Measurements from ENCODE around the gene ZWILCH. TPM values are rescaled to one million over a fixed set of nuclear protein-coding genes. Genes with fewer than 3 reads are reported as not detected.
"Not testable (repeated sequence)": the region's sequence is repeated elsewhere in the genome, so short reads cannot be mapped to it uniquely, and the experiment has no call there.

Gene ZWILCH
- total RNA-seq, 1 donor from 2014 or later, result 34.1 TPM

- intact Hi-C loops (cut with micrococcal nuclease), result no loop called here
These were observed 73.3 kb downstream of the ZWILCH start for GRCh38 chr15:66578286-66578875.

GRCh38 chr15:66580643-66581042 lies 75.5 kb downstream of the ZWILCH start:
- intact Hi-C loops (cut with micrococcal nuclease), result no loop called here

DNA sequence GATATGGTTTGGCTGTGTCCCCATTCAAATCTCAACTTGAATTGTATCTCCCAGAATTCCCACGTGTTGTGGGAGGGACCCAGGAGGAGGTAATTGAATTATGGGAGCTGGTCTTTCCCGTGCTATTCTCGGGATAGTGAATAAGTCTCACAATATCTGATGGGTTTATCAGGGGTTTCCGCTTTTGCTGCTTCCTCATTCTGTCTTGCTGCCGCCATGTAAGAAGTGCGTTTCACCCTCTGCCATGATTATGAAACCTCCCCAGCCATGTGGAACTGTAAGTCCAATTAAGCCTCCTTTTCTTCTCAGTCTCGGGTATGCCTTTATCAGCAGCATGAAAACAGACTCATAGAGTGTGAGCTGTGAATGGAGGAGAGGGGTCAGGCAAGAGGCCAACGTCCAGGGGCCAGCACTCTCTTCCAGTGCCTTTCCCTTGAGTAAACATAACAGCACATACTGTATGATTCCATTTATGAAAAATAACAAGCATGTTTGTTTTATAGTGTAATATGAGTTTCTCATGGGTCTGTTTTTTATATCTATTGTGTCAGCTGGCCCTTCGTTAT lies 76.9 kb downstream of the ZWILCH start:
- intact Hi-C loops (cut with micrococcal nuclease), result no loop called here

DNA sequence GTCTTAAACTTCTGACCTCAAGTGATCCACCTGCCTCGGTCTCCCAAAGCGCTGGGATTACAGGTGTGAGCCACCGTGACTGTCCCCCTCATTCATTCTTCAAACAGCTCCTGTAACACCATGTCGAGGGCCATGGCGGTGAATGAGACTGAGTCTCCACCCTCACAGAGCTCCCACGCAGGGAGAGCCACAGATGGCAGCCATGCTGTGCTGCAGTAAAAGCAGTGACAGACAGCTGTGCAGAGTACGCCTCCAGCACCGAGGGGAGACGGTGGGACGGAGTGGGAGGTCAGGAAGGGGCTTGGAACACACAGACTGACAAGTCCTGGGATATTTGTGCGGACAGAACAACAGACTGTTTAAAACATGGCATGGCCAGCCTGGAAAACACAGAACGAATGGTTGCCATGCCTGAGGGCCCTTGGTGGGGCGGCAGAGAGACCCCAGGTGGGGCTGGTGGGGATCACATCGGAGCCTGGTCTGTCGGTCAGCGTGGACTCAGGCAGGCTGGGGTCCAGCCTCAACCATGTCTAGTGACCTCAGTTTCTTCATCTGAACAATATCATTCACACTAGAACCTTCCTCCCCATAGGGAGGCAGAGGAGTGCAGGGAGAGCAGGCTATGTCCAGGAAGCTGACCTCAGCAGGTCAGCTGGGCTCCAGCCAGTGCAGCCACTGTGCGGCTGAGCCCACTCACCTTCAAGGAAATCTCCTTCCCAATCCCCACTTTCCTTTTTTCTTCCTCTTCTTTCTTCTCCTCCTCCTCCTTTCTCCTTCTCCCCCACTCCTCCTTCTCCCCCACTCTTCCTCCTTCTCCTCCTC lies 81.2 kb downstream of the ZWILCH start:
- intact Hi-C loops (cut with micrococcal nuclease), result no loop called here

GRCh38 chr15:66587020-66587419 lies 81.9 kb downstream of the ZWILCH start:
- intact Hi-C loops (cut with micrococcal nuclease), result no loop called here

DNA sequence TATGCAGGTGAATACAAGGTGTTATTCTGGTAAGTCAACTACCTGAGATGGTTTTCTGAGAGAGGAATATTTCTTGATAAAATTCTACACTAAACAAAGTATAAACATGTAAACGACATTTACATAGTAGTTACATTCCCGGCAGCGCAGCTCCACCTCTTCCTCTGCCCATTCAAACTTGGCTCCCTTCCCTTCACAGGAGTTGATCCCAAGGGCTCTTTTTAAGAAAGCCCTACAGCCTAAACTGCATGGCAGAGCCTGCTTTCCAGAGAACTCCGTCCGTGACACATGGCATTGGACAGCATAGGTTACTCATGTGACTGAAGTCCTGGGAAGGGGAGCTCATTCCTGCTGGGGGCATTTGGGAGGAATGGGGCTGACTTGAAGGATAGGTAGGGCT lies 82.6 kb downstream of the ZWILCH start:
- intact Hi-C loops (cut with micrococcal nuclease), result no loop called here

GRCh38 chr15:66588537-66588936 lies 83.4 kb downstream of the ZWILCH start:
- intact Hi-C loops (cut with micrococcal nuclease), result no loop called here

- intact Hi-C loops (cut with micrococcal nuclease), result no loop called here
These were observed 83.8 kb downstream of the ZWILCH start for GRCh38 chr15:66588971-66589370.

DNA sequence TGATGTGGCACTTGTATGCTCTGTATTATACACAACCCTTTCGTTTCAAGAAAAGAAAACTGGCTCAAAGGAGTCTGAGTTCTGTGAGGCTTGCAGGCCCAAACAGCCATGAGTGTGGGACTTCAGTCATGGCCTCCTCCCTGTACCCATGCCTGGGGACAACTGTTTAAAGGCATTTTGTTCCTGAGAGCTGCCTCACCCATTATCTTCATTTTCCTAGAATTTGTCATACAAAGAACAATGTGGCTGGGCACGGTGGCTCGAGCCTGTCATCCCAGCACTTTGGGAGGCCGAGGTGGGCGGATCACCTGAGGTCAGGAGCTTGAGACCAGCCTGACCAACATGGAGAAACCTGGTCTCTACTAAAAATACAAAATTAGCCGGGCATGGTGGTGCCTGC lies 84.3 kb downstream of the ZWILCH start:
- intact Hi-C loops (cut with micrococcal nuclease), result not testable (repeated sequence)

GRCh38 chr15:66590435-66590834 lies 85.3 kb downstream of the ZWILCH start:
- intact Hi-C loops (cut with micrococcal nuclease), result no loop called here

DNA sequence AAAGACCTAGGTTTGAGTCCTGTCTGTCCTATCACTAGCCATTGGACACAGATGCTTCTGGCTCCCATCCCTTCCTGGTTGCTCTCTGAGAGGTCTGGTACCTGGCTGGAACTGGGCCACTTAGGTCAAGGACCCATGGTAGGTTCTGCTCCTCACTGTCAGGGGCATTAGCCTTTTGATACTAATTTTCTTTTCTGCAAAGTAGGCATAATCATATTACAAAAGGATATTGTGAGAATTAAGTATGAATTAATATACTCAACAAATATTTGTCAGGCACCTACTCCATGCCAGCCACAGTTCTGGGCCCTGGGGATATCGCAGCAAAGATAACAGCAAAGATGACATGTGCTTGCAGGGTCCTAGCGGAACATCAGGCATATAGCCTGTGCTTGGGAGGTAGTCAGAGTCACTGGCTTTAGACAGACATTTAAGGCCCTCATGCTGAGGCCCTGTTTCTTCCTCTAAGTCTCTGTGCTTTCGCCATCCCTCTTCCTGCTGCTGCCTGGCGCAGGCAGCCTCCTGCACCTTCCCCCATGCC lies 86.3 kb downstream of the ZWILCH start:
- intact Hi-C loops (cut with micrococcal nuclease), result no loop called here

DNA sequence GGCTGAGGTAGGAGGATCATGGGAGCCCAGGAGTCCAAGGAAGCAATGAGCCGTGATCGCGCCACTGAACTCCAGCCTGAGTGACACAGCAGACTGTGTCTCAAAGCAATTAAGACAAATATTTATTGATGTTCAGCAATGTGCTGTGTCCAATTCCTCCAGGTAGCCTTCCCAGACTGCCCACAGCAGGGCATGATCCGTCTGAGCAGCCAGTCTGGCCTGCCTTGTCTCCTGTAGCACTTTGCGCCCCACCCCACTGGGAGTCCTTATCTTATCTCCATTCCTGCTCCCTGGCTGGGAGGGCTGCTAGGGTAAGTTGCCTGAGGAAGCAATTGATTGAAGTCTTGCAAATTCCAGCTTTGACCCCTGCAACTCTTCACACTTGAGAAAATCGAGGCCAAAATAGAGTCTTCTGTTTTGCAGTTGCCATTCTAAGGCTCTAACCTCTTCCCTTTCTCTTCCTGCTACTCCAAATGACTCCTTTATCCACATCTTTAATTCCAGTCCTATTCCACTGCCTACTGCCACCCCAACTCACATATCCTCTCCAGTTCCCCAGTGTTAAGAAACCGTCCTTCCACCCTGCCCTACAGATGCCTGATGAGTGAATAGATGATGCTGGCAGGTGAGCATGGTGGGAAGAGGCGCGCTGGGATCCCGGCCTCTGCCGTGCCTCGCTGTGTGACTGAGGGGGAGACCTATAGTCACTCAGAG lies 87.5 kb downstream of the ZWILCH start:
- intact Hi-C loops (cut with micrococcal nuclease), result no loop called here

- intact Hi-C loops (cut with micrococcal nuclease), result no loop called here
These were observed 88.2 kb downstream of the ZWILCH start for GRCh38 chr15:66593219-66593780.

- intact Hi-C loops (cut with micrococcal nuclease), result no loop called here
These were observed 89.2 kb downstream of the ZWILCH start for GRCh38 chr15:66594344-66594743.

DNA sequence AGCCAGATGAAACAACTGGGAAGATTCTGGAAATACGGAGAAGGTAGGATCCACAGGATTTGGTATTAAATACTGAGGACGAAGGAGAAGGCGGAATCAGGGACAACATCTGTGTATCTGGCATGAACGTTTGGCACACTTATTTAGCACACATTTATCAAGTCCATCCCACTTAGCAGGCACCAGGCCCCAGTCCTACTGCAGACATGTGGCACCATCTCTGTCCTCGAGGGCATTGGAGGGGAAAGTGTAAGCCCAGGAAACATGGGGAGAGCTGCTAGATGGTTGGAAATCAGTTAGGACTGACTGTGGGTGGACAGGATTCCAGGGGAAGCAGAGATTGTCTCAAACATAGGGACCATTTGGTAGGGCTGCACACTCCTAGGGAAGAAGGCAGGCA lies 89.7 kb downstream of the ZWILCH start:
- intact Hi-C loops (cut with micrococcal nuclease), result no loop called here

- intact Hi-C loops (cut with micrococcal nuclease), result no loop called here
These were observed 90.2 kb downstream of the ZWILCH start for GRCh38 chr15:66595332-66595731.

- intact Hi-C loops (cut with micrococcal nuclease), result no loop called here
These were observed 90.9 kb downstream of the ZWILCH start for GRCh38 chr15:66595931-66596545.

GRCh38 chr15:66598095-66598815 lies 93.1 kb downstream of the ZWILCH start:
- intact Hi-C loops (cut with micrococcal nuclease), result no loop called here

Data from T-helper 2 cell treated with Interferon-gamma antibody and Interleukin-4, amounts not matched to agents 100 ng/mL and 5 ng/mL, for 36 hours (primary cell).